Peyer's patch (tissue), 4 donors: Measurements from ENCODE around the gene KIF26B. TPM values are rescaled to one million over a fixed set of nuclear protein-coding genes. Genes with fewer than 3 reads are reported as not detected.

ENCODE experiments used
- DNase-seq, 3 donors: peaks; one replicate each; pipeline ENCODE4 v3.0.0-alpha.2; 2017 to 2019
- H3K27ac ChIP-seq, 4 donors: fragments of 200-600 bp; sonication (generic); one replicate each; pipeline ENCODE4 v1.5.1; 2016 to 2019
- H3K27me3 ChIP-seq, 2 donors: fragments of 200-600 bp; sonication (generic); one replicate each; pipeline ENCODE4 v1.5.1; 2019
- H3K36me3 ChIP-seq, 3 donors: fragments of 200-600 bp; sonication (generic); one replicate each; pipeline ENCODE4 v1.5.1; 2016 to 2019
- H3K4me1 ChIP-seq, 4 donors: fragments of 200-600 bp; sonication (generic); one replicate each; pipeline ENCODE4 v1.5.1; 2016 to 2019
- H3K4me3 ChIP-seq, 4 donors: fragments of 200-600 bp; sonication (generic); 1 replicate in 3 of 4; 2 replicates in 1 of 4; pipeline ENCODE4 v1.5.1; 2016 to 2019; ENCODE audit warnings: mild to moderate bottlenecking in 1 of 4
- H3K9me3 ChIP-seq, 4 donors: fragments of 200-600 bp; sonication (generic); one replicate each; pipeline ENCODE4 v1.5.1; 2016 to 2019; ENCODE audit warnings: mild to moderate bottlenecking in 1 of 4
- POLR2A ChIP-seq, 2 donors: fragments of 450-650 bp; IDR thresholded peaks; one replicate each; pipeline ENCODE4 v1.5.1; 2017; ENCODE audit warnings: antibody characterized with exemption in 2 of 2, mild to moderate bottlenecking in 2 of 2, moderate library complexity in 2 of 2
- total RNA-seq, 4 donors: library from RNA; depleted of rRNA; stranded (reverse); fragments of >200 nt; gene quantifications; one replicate each; pipeline ENCODE4 v1.1.0, GENCODE V29; 2016
- TF ChIP-seq, protein P1 (sequence below), 6 experiments: fragments of 450-650 bp in 4 of 6; fragments of 200-600 bp in 2 of 6; sonication (generic) in 1 of 6; IDR thresholded peaks; one replicate each; pipeline ENCODE4 v1.5.1; 2017 to 2019; ENCODE audit warnings: antibody characterized with exemption in 6 of 6, mild to moderate bottlenecking in 3 of 6, moderate library complexity in 1 of 6

The KIF26B gene
- total RNA-seq, 4 donors from 2014 or later = 0.70 to 1.6 (median 1.1) TPM

DNA sequence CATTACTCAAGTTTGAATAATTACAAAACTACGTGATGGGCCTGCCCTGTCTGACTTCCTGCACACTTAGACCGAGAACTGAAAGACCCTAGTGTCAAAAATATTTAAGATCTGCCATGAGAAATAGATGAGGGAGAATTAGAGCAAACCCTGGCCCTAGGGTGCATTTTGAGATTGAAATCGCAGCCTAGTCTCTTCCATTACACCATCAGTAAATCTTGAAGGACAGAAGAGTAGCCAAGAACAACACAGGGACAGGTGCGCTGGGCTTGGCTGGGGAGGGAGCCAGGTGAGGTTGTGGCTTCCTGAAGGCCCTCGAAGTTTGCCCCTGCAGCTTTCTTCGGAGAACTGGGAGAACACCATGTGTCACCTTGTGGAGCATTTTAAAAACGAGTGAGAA is 36.7 kb upstream of the KIF26B start:
- Histone ChIP-seq H3K4me1 (no peaks in the 10 kb centered on the region), H3K27ac (no peak overlapping the region), H3K4me3 (no peak overlapping the region), H3K9me3 (no peaks in the 10 kb centered on the region), H3K36me3 (no peaks in the 10 kb centered on the region), H3K27me3 (no peaks in the 10 kb centered on the region)
- TF ChIP-seq, protein P1, sequence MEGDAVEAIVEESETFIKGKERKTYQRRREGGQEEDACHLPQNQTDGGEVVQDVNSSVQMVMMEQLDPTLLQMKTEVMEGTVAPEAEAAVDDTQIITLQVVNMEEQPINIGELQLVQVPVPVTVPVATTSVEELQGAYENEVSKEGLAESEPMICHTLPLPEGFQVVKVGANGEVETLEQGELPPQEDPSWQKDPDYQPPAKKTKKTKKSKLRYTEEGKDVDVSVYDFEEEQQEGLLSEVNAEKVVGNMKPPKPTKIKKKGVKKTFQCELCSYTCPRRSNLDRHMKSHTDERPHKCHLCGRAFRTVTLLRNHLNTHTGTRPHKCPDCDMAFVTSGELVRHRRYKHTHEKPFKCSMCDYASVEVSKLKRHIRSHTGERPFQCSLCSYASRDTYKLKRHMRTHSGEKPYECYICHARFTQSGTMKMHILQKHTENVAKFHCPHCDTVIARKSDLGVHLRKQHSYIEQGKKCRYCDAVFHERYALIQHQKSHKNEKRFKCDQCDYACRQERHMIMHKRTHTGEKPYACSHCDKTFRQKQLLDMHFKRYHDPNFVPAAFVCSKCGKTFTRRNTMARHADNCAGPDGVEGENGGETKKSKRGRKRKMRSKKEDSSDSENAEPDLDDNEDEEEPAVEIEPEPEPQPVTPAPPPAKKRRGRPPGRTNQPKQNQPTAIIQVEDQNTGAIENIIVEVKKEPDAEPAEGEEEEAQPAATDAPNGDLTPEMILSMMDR (IDR thresholded peaks at IDR 0.05) = no peak
- TF ChIP-seq POLR2A (IDR thresholded peaks at IDR 0.05) = no peak
- no peak for DNase-seq

DNA sequence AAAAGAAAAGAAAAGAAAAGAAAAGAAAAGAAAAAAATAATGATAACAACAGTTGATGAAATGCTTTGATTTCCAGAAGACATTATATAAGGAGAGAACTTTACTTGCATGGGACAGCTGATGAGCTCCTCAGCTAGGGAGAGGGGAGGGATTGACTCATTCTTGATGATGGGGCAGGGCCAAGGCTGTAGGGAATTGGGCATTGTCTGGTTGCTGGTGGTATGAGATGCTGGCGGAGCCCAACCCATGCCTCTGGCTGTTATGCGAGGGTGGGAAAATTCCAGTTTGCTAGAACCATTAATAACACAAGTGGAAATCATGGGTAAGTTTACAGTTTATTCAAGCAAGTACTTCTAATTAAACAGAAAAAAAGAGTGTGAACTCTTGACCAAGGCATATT is 36.0 kb upstream of the KIF26B start:
- Histone ChIP-seq H3K4me1 (no peaks in the 10 kb centered on the region), H3K36me3 (no peaks in the 10 kb centered on the region), H3K4me3 (no peak overlapping the region), H3K27ac (no peak overlapping the region), H3K27me3 (no peaks in the 10 kb centered on the region), H3K9me3 (no peaks in the 10 kb centered on the region)
- no peak for DNase-seq
- TF ChIP-seq POLR2A (IDR thresholded peaks at IDR 0.05) = no peak
- TF ChIP-seq, protein P1 (IDR thresholded peaks at IDR 0.05) = no peak

DNA sequence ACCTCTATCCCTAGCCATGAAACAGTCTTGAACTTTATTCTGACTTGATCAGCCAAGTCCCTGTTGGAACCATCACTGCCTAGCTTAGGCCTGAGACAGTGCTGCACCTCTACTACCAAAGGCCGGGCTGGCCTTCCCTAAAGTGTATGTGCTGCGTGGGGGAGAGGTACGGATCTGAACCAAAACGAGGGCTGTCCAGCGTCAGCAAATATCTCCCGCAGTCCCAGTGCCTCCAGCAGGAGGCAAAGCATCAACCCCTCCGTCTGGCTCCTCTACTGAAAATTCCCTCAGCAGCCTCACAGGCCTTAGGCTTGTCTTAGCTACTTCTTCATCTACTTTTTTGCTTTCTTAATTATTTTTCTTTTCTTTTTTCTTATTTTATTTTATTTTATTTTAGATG is 33.3 kb upstream of the KIF26B start:
- Histone ChIP-seq H3K4me3 (no peak overlapping the region), H3K27me3 (no peaks in the 10 kb centered on the region), H3K9me3 (no peaks in the 10 kb centered on the region), H3K36me3 (no peaks in the 10 kb centered on the region), H3K4me1 (no peaks in the 10 kb centered on the region), H3K27ac (no peak overlapping the region)
- TF ChIP-seq, protein P1 (IDR thresholded peaks at IDR 0.05) = no peak
- TF ChIP-seq POLR2A (IDR thresholded peaks at IDR 0.05) = no peak
- no peak for DNase-seq

DNA sequence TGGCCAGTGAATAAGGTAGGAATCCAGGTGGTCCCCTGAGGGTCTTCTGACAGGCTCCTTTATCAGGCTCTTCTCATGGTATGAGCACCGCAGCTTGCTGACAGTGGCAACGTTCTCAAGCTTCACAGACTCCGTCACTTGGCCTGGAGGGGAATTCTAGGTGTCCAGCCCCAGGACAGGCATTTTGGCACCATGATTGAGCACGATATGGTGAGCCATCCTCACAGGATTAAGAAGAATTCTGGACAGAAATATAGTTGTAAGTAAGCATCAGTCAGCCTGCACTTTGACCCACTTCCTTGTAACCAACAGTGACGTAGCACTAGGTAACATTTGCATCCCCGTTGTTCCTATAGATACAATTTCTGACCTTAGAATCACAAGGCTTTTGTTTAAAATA is 30.5 kb upstream of the KIF26B start:
- no peak overlapping the region for H3K27ac ChIP-seq
- H3K4me3 ChIP-seq = no peak overlapping the region
- no peak for DNase-seq
- TF ChIP-seq POLR2A (IDR thresholded peaks at IDR 0.05) = no peak
- TF ChIP-seq, protein P1 (IDR thresholded peaks at IDR 0.05) = no peak
- no peaks in the 10 kb centered on the region for H3K4me1 ChIP-seq
- no peaks in the 10 kb centered on the region for H3K27me3 ChIP-seq
- H3K36me3 ChIP-seq = no peaks in the 10 kb centered on the region
- no peaks in the 10 kb centered on the region for H3K9me3 ChIP-seq

DNA sequence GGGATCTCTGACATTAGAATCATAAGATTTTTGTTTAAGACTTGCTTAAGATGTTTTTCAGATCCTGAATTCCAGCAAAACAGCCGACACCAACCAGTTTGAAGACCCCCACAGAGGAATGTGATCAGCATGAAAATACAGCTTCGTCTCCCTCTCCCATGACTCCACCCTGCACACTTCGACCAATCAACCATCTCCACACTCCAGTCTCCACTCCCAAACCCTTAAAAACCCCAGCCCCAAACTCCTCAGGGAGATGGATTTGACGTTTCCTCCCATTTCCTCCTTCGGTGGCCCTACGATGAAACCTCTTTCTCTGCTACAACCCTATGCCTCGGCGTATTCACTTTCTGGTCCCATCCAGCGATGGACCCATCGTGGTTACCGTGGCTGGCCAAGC is 30.1 kb upstream of the KIF26B start:
- H3K4me1 ChIP-seq = no peaks in the 10 kb centered on the region
- no peak overlapping the region for H3K27ac ChIP-seq
- no peaks in the 10 kb centered on the region for H3K36me3 ChIP-seq
- no peak for DNase-seq
- TF ChIP-seq POLR2A (IDR thresholded peaks at IDR 0.05) = no peak
- TF ChIP-seq, protein P1 (IDR thresholded peaks at IDR 0.05) = no peak
- H3K27me3 ChIP-seq = no peaks in the 10 kb centered on the region
- no peak overlapping the region for H3K4me3 ChIP-seq
- H3K9me3 ChIP-seq = no peaks in the 10 kb centered on the region

DNA sequence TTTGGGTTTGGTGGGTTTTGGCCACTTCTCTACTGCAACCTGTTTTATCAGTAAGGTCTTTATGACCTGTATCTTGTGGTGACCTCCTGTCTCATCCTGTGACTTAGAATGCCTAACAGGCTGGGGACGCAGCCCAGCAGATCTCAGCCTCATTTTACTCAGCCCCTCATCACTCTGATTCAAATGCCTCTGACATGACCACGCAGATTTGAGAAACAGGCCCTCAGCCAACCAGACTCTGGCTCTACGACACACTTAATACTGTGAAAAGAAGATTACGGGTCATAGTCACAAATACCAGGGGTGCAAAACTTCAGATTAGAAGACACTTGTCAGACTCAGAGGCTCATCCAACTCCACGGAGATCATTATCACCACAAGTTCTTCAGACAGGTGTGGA is 28.3 kb upstream of the KIF26B start:
- no peaks in the 10 kb centered on the region for H3K9me3 ChIP-seq
- no peak overlapping the region for H3K27ac ChIP-seq
- no peak overlapping the region for H3K4me3 ChIP-seq
- TF ChIP-seq, protein P1 (IDR thresholded peaks at IDR 0.05) = no peak
- no peak for TF ChIP-seq POLR2A (IDR thresholded peaks at IDR 0.05)
- DNase-seq = no peak
- no peaks in the 10 kb centered on the region for H3K4me1 ChIP-seq
- H3K36me3 ChIP-seq = no peaks in the 10 kb centered on the region
- H3K27me3 ChIP-seq = no peaks in the 10 kb centered on the region
